Subcutaneous abdominal adipose tissue (tissue), 5 donors: ENCODE data around the gene APOA5.
"Not testable (repeated sequence)": the region's sequence is repeated elsewhere in the genome, so short reads cannot be mapped to it uniquely, and the experiment has no call there.

Source experiments
- H3K27ac ChIP-seq: one replicate; pipeline ENCODE4 v1.7.0; 2013; ENCODE audit warnings: low read depth, mild to moderate bottlenecking, inconsistent platforms, low read length, moderate library complexity
- H3K27me3 ChIP-seq, 5 donors: one replicate each; pipeline ENCODE4 v1.7.0; 2013; ENCODE audit warnings: low read length in 5 of 5, inconsistent platforms in 1 of 5; ENCODE audit not compliant: control insufficient read depth in 5 of 5, insufficient read depth in 4 of 5
- H3K36me3 ChIP-seq, 5 donors: one replicate each; pipeline ENCODE4 v1.7.0; 2013; ENCODE audit warnings: low read length in 5 of 5; ENCODE audit not compliant: control insufficient read depth in 5 of 5, insufficient read depth in 5 of 5
- H3K4me1 ChIP-seq, 5 donors: one replicate each; pipeline ENCODE4 v1.7.0; 2013; ENCODE audit warnings: low read length in 5 of 5, mild to moderate bottlenecking in 3 of 5, moderate library complexity in 1 of 5; ENCODE audit not compliant: control insufficient read depth in 5 of 5, insufficient read depth in 5 of 5
- H3K4me3 ChIP-seq, 5 donors: one replicate each; pipeline ENCODE4 v1.7.0; 2013; ENCODE audit warnings: low read length in 5 of 5, low read depth in 1 of 5
- H3K9ac ChIP-seq, 5 donors: one replicate each; pipeline ENCODE4 v1.7.0; 2013; ENCODE audit warnings: low read length in 5 of 5, mild to moderate bottlenecking in 4 of 5, moderate library complexity in 3 of 5
- H3K9me3 ChIP-seq, 5 donors: one replicate each; pipeline ENCODE4 v1.7.0; 2013; ENCODE audit warnings: low read length in 5 of 5; ENCODE audit not compliant: control insufficient read depth in 5 of 5
- donor health status: healthy.
- donor health status: healthy.
- donor health status: healthy.
- donor health status: healthy.
- donor health status: healthy.

The APOA5 gene

DNA sequence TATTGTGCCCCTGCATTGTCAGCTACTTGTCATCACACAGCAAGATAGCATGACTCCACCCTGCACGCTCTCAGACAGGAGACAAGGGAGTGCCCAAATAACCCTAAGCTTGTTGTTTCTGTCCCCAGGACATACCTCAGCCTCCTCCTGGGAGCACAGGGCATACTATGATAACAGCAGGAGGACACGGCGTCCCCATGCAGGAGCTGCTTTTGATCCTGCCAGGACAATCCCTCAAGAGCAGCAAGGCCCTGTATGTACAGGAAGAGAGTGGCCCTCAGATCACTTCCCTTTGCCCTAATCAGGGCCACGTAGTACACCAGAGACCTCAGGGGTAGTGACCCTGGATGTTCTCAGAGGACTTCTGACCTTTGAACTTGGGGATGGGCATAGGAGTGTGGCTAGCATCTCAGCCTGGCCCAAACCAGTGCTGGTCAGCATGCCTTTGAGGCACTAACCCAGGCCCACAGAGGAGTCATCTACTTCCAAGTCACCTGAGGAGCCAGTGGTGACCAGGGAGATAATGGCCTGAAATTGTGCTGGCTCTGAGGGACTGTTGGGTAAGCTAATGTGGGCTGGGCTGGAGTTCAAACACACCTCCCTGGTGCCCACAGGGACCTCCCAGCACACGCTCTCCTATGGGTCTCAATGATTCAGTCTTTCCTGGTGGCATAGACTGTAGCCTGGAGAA lies 22.2 kb upstream of the APOA5 start:
- no peak overlapping the region for H3K27ac ChIP-seq
- H3K36me3 ChIP-seq: no peaks in the 10 kb centered on the region
- H3K9ac ChIP-seq: no peak overlapping the region
- no peaks in the 10 kb centered on the region for H3K27me3 ChIP-seq
- H3K4me3 ChIP-seq: no peak overlapping the region
- peaks cover 0 to 4% (median 0%) of the 10 kb centered on the region in 5 donors for H3K9me3 ChIP-seq
- no peaks in the 10 kb centered on the region for H3K4me1 ChIP-seq

DNA sequence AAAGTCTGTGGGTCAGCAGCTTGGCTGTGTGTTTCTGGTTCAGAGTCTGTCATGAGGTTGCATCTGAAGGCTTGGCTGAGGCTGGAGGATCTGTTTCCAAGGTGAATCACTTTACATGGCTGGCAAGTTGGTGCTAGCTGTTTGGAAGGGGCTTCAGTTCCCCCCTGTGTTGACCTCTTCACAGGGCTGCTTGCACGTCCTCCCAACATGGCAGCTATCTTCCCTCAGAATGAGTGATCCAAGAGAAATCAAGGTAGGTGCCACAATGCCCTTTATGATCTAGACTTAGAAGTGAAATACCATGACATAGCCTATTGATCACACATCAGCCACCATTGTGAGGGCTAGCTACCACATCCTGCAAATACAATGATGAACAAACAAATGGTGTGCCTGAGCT lies 21.5 kb upstream of the APOA5 start:
- Histone ChIP-seq H3K27ac (no peak overlapping the region), H3K9me3 (peaks cover 0 to 4% (median 0%) of the 10 kb centered on the region in 5 donors), H3K27me3 (no peaks in the 10 kb centered on the region), H3K4me3 (no peak overlapping the region), H3K9ac (no peak overlapping the region), H3K4me1 (no peaks in the 10 kb centered on the region), H3K36me3 (no peaks in the 10 kb centered on the region)

DNA sequence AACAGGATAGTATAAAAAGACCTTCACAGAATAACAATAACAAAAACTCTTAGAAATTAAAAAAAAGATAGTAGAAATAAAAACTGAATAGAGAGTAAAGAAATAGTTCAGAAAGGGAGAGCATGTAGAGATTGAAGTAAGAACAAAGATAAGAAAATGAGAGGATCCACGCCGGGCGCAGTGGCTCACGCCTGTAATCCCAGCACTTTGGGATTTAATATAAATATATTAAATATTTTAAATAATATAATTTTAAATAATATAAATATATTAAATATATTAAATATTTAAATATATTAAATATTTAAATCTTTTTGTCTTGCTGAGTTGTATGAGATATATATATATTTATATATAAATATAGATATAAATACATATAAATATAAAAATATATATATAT lies 20.4 kb upstream of the APOA5 start:
- H3K9ac ChIP-seq: no peak overlapping the region

DNA sequence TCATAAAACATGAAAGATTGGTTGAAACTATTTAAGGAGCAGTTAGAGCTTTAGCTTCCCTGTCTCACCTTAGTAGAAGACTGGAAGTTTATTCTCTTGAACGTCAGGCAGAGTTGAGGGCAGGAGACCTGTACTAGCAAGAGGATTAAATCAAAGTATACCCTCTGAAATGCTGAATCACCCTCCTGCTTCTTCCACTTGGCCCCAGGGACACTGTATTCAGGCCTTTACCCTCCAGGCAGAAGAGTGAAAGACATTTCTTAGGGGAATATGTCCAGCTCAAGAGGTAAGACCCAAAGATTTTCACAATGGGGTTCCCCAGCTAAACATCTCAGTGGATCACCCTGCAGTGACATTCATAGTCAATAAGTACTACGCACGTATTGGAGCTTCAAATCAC lies 19.5 kb upstream of the APOA5 start:
- H3K9me3 ChIP-seq: peaks cover 0 to 4% (median 0%) of the 10 kb centered on the region in 5 donors
- no peaks in the 10 kb centered on the region for H3K4me1 ChIP-seq
- no peaks in the 10 kb centered on the region for H3K27me3 ChIP-seq
- H3K36me3 ChIP-seq: no peaks in the 10 kb centered on the region
- H3K4me3 ChIP-seq: no peak overlapping the region
- H3K9ac ChIP-seq: no peak overlapping the region
- no peak overlapping the region for H3K27ac ChIP-seq

More for the DNA sequence above, 20.4 kb upstream of the APOA5 start:
- no peaks in the 10 kb centered on the region for H3K27me3 ChIP-seq
- H3K4me3 ChIP-seq: no peak overlapping the region
- H3K9me3 ChIP-seq: peaks cover 0 to 4% (median 0%) of the 10 kb centered on the region in 5 donors
- no peaks in the 10 kb centered on the region for H3K36me3 ChIP-seq
- H3K4me1 ChIP-seq: no peaks in the 10 kb centered on the region
- H3K27ac ChIP-seq: no peak overlapping the region

DNA sequence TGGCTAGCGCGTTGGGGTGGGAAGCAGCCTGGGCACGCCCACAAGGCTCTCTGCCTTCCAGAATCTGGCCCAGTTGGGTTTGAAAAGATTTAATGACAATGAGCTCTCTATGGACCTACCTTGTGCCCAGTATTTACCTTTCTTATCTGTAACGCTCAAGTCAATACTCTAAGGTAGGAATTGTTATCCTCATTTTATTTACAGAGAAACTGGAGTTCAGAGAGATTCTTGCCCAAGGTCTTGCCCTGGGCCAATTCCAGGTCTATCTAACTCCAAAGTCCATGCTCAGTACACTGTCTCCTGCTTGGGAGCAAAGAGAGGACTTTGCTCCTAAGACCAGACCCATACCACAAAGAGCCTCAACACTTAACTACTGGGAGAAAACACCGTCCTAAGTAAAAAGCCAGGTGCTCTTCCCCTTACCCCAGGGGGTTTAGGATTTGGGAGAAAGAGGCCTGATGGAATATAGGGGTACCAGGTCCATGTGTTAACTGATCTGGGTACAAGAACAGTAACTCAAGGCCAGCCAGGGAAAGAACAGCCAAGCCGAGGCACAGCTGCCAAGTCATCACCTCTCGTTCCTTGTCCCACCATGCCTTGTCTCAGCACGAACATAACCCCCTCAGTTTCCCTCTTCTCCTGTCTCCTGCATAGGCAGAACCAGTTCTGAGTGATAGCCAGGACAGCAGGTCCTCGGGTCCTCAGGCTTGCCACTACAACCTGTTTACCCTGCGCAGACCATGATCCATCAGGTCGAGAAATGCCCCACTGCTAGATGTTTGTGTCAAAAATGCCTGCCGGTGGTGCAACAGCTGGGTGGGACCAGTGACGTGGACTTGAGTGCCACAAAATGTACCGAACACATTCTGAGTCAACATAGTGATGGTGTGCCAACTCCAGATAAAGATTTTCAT lies 16.8 kb upstream of the APOA5 start:
- no peak overlapping the region for H3K27ac ChIP-seq

DNA sequence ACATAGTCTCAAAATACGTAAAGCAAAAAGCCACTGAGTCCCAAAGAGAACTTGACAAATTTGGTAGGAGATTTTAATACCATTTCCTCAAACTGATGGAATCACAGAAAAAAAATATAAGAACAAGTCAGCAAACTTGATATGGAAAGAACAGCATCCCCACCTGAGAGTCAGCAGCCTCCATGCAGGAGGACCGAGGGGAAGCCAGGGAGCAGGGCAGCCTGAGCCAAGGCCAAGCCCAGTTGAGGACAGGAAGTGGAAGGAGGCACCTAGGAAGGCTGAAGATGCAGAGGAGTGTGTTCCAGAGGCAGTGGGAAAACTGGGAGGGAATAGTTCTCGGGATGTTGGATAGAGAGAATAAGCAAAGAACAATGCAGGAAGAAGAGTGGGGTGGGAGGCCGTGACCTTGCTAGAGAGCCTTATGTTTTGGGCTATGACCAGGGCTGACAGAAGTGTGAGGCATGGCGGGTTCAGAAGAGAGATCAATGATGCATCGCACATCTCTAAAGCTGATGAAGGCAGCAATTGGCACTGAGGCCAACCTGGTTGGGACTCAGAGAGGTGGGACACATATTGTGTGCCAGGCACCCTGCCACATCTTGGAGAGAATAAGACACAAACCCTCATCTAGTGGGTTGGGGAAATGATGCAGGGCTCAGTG lies 16.1 kb upstream of the APOA5 start:
- no peak overlapping the region for H3K4me3 ChIP-seq
- no peaks in the 10 kb centered on the region for H3K9me3 ChIP-seq
- no peaks in the 10 kb centered on the region for H3K27me3 ChIP-seq
- no peaks in the 10 kb centered on the region for H3K36me3 ChIP-seq
- H3K9ac ChIP-seq: no peak overlapping the region
- H3K27ac ChIP-seq: no peak overlapping the region
- no peaks in the 10 kb centered on the region for H3K4me1 ChIP-seq

More for the DNA sequence above, 16.8 kb upstream of the APOA5 start:
- Histone ChIP-seq H3K36me3 (no peaks in the 10 kb centered on the region), H3K9ac (no peak overlapping the region), H3K4me1 (no peaks in the 10 kb centered on the region), H3K9me3 (peaks cover 0 to 4% (median 0%) of the 10 kb centered on the region in 5 donors), H3K27me3 (no peaks in the 10 kb centered on the region), H3K4me3 (no peak overlapping the region)

DNA sequence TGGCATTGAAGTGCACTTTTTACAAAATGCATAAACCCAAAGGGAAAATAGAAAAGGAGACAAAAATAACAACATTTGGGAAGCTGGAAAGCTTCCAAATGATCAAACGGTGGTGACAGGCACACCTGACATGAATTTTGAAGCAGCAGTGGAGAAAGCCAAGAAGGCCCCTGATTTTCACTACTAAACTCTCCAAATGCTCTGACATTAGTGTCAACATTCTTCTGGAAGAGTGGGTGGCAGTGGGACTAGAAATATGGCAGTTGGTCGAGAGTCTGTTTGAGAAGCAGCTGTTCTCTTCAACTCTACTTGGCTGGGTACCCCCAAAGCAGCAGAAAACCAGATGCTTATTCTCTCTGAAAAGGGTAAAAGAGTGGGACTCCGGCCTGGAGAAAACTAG lies 12.3 kb upstream of the APOA5 start:
- Histone ChIP-seq H3K27ac (no peak overlapping the region), H3K4me3 (no peak overlapping the region), H3K9ac (no peak overlapping the region), H3K27me3 (no peaks in the 10 kb centered on the region), H3K4me1 (no peaks in the 10 kb centered on the region), H3K36me3 (no peaks in the 10 kb centered on the region), H3K9me3 (no peaks in the 10 kb centered on the region)

DNA sequence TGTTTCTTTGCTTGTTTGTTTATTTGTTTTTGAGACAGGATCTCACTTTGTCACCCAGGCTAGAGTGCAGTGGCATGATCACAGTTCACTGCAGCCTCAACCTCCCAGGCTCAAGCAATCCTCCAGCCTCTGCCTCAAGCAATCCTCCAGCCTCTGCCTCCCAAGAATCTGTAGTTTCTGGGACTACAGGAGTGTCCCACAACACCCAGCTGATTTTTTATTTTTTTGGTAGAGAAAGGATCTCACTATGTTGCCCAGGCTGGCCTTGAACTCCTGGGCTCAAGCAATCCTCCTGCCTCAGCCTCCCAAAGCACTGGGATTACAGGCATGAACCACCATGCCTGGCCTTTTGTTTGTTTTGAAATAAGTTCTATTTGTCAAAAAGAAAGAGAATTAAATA lies 10.0 kb upstream of the APOA5 start:
- not testable (repeated sequence) for H3K9me3 ChIP-seq, H3K9ac ChIP-seq, H3K27me3 ChIP-seq, H3K4me3 ChIP-seq, H3K27ac ChIP-seq, H3K4me1 ChIP-seq, H3K36me3 ChIP-seq

DNA sequence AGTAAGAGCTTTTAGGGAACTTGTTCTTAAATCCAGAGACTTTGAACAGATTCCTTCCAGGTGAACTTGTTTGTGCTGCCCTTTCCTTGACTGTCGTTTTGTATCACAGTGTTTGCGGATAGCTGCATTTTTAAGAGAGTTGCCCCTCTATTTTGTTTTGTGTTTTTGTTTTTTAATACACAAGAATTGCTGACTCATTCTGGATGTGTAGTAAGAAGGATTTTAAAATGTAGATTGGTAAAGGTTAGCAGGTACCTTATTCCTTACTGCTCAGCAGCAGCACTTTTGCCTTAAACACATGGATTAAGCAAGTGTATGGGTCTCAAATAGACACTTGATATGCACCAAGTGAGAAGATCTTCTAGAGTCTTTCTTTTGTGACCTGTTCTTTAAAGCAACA lies 8.9 kb upstream of the APOA5 start:
- Histone ChIP-seq H3K36me3 (no peaks in the 10 kb centered on the region), H3K4me1 (no peaks in the 10 kb centered on the region), H3K27me3 (no peaks in the 10 kb centered on the region), H3K27ac (no peak overlapping the region), H3K9me3 (no peaks in the 10 kb centered on the region), H3K9ac (no peak overlapping the region), H3K4me3 (no peak overlapping the region)

DNA sequence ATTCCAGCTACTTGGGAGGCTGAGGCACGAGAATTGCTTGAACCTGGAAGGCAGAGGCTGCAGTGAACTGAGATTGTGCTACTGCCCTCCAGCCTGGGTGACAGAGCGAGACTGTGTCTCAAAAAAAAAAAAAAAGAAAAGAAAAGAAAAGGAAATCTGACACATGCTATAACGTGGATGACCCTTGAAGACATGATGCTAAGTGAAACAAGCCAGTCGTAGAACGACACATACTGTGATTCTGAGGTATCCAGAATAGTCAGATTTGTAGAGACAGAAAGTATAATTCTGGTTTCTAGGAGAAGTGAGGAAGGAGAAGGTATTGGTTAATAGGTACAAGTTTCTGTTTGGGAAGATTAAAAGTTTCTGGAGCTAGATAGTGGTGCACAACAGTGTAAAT lies 6.7 kb upstream of the APOA5 start:
- H3K4me3 ChIP-seq: no peak overlapping the region
- no peaks in the 10 kb centered on the region for H3K36me3 ChIP-seq
- H3K4me1 ChIP-seq: peaks cover 0 to 2% (median 0%) of the 10 kb centered on the region in 5 donors
- H3K27ac ChIP-seq: no peak overlapping the region
- no peak overlapping the region for H3K9ac ChIP-seq
- no peaks in the 10 kb centered on the region for H3K9me3 ChIP-seq
- no peaks in the 10 kb centered on the region for H3K27me3 ChIP-seq
